ENCODE data around the gene TBCEL.

The TBCEL gene

DNA sequence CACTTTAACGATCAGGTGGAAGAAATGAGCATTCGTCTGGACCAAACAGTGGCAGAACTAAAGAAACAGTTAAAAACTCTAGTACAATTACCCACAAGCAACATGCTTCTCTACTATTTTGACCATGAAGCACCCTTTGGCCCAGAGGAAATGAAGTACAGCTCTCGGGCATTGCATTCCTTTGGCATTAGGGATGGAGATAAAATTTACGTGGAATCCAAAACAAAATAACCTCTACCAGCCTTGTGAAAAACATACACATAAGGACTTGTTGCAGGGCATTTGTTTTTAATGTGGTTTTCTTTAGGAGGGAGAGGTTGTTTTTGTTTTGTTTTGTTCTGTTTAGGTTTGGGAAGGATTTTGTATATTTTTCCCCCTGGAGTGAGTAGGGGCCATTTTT is 63.0 kb downstream of the TBCEL start:
- Histone ChIP-seq H3K27me3 (ENCODE audit: insufficient read depth, poor library complexity, severe bottlenecking) (no peaks in the 10 kb centered on the region), H3K27ac (replicated peaks) (no peak overlapping the region), H3K4me3 (replicated peaks; ENCODE audit: insufficient read depth, low read length) (no peak overlapping the region)
- no peak for DNase-seq (ENCODE audit: low read depth in 1 of 2, low spot score in 1 of 2)
- TF ChIP-seq POLR2AphosphoS5 (IDR thresholded peaks at IDR 0.05; ENCODE audit: low read depth) (no peak), SPI1 (IDR thresholded peaks at IDR 0.05; ENCODE audit: borderline replicate concordance, low read depth) (no peak), CTCF (IDR thresholded peaks at IDR 0.05; ENCODE audit: insufficient read depth, low read length) (no peak), REST (IDR thresholded peaks at IDR 0.05; ENCODE audit: insufficient replicate concordance, low read depth) (no peak), GABPA (IDR thresholded peaks at IDR 0.05; ENCODE audit: low read depth) (no peak)

- no peak for TF ChIP-seq REST (IDR thresholded peaks at IDR 0.05; ENCODE audit: insufficient replicate concordance, low read depth)
- no peak for TF ChIP-seq GABPA (IDR thresholded peaks at IDR 0.05; ENCODE audit: low read depth)
- TF ChIP-seq SPI1 (IDR thresholded peaks at IDR 0.05; ENCODE audit: borderline replicate concordance, low read depth): no peak
- no peak for TF ChIP-seq POLR2AphosphoS5 (IDR thresholded peaks at IDR 0.05; ENCODE audit: low read depth)
- TF ChIP-seq CTCF (IDR thresholded peaks at IDR 0.05; ENCODE audit: insufficient read depth, low read length): no peak
These were observed 65.7 kb downstream of the TBCEL start for GRCh38 chr11:121089566-121089965.

DNA sequence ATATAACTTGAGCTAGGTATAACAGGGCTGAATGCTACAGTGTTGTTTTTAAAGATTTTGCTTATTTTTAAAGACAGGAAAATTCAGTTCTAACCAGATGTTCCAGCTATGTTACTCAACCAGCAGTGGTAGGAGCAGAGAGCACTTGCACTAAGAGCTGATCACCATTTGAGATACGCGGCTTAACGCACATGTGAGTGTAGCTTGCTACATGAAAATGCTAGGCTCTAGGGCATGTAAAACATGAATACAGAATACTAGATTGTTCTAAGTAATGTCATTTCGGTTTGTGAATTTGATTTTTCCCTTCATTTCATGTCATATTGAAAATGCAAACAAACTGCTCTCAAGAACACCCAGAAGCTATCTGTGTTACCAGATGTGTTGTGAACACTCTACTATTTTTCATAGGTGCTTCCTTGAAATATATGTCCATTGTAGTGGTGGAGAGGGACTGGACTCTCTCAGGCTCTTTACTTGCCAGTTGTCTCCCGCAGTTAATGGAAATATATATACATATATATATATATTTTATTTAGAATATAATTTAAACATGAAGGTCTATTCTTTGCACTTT is 66.3 kb downstream of the TBCEL start:
- no peak for TF ChIP-seq GABPA (IDR thresholded peaks at IDR 0.05; ENCODE audit: low read depth)
- TF ChIP-seq POLR2AphosphoS5 (IDR thresholded peaks at IDR 0.05; ENCODE audit: low read depth): no peak
- no peak for TF ChIP-seq SPI1 (IDR thresholded peaks at IDR 0.05; ENCODE audit: borderline replicate concordance, low read depth)
- TF ChIP-seq REST (IDR thresholded peaks at IDR 0.05; ENCODE audit: insufficient replicate concordance, low read depth): no peak
- no peak for TF ChIP-seq CTCF (IDR thresholded peaks at IDR 0.05; ENCODE audit: insufficient read depth, low read length)
- DNase-seq (ENCODE audit: low read depth in 1 of 2, low spot score in 1 of 2): no peak
- Histone ChIP-seq H3K4me3 (replicated peaks; ENCODE audit: insufficient read depth, low read length) (no peak overlapping the region), H3K27me3 (ENCODE audit: insufficient read depth, poor library complexity, severe bottlenecking) (no peaks in the 10 kb centered on the region), H3K27ac (replicated peaks) (no peak overlapping the region)

More at GRCh38 chr11:121089566-121089965, 65.7 kb downstream of the TBCEL start:
- no peak overlapping the region for H3K4me3 ChIP-seq (replicated peaks; ENCODE audit: insufficient read depth, low read length)
- H3K27me3 ChIP-seq (ENCODE audit: insufficient read depth, poor library complexity, severe bottlenecking): no peaks in the 10 kb centered on the region
- H3K27ac ChIP-seq (replicated peaks): no peak overlapping the region
- DNase-seq (ENCODE audit: low read depth in 1 of 2, low spot score in 1 of 2): no peak
